GM12878 (cell line): ENCODE results near the gene GRK5.

Experiments used
- JUND ChIP-seq: IDR thresholded peaks from 2 replicates; pipeline ENCODE4 v1.6.1; 2012; ENCODE audit warnings: low read depth, mild to moderate bottlenecking, low read length, improper control_type of control experiment, moderate library complexity
- NR2C2 ChIP-seq: IDR thresholded peaks from 2 replicates; pipeline ENCODE4 v1.6.1; 2011; ENCODE audit warnings: borderline replicate concordance, low read depth; ENCODE audit not compliant: control insufficient read depth, insufficient read length
- TF ChIP-seq, protein P1 (sequence below): IDR thresholded peaks from 2 replicates; pipeline ENCODE4 v1.6.1; 2012; ENCODE audit warnings: improper control_type of control experiment, low read depth, low read length; ENCODE audit not compliant: insufficient replicate concordance

DNA sequence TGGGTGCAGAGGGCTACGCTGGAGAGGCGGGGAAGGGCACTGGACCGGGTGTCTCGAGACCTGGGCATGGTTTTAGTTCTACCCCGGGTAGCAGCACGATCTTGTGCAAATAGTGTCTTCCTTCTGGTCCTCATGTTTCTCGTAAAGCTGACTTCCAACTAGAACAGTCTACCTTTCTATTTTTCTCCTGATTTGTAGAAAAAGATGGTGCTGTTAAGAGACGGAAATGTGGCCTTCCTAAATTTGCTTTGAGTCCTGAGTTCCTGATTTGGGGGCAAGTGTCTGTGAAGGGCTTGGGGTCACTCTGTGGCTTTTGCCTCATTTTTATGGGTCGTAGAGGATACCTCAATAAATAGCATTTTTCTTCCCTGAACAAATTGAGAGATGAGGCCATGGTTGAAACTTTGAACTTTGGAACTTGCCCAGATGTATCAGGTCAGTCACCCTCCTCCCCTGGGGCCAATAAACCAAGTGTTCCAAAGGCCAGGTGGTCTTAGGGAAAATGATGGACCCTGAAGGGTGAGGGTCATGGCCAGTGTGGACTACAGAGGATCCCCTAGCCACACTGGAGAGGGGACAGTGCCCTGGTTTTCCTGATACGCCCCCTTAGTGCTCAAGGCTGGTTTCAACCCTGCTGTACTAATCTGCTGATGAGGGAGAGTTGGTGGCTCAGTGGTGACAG is 45.2 kb downstream of the GRK5 start:
- TF ChIP-seq, protein P1, sequence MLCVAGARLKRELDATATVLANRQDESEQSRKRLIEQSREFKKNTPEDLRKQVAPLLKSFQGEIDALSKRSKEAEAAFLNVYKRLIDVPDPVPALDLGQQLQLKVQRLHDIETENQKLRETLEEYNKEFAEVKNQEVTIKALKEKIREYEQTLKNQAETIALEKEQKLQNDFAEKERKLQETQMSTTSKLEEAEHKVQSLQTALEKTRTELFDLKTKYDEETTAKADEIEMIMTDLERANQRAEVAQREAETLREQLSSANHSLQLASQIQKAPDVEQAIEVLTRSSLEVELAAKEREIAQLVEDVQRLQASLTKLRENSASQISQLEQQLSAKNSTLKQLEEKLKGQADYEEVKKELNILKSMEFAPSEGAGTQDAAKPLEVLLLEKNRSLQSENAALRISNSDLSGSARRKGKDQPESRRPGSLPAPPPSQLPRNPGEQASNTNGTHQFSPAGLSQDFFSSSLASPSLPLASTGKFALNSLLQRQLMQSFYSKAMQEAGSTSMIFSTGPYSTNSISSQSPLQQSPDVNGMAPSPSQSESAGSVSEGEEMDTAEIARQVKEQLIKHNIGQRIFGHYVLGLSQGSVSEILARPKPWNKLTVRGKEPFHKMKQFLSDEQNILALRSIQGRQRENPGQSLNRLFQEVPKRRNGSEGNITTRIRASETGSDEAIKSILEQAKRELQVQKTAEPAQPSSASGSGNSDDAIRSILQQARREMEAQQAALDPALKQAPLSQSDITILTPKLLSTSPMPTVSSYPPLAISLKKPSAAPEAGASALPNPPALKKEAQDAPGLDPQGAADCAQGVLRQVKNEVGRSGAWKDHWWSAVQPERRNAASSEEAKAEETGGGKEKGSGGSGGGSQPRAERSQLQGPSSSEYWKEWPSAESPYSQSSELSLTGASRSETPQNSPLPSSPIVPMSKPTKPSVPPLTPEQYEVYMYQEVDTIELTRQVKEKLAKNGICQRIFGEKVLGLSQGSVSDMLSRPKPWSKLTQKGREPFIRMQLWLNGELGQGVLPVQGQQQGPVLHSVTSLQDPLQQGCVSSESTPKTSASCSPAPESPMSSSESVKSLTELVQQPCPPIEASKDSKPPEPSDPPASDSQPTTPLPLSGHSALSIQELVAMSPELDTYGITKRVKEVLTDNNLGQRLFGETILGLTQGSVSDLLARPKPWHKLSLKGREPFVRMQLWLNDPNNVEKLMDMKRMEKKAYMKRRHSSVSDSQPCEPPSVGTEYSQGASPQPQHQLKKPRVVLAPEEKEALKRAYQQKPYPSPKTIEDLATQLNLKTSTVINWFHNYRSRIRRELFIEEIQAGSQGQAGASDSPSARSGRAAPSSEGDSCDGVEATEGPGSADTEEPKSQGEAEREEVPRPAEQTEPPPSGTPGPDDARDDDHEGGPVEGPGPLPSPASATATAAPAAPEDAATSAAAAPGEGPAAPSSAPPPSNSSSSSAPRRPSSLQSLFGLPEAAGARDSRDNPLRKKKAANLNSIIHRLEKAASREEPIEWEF, result no peak
- no peak for TF ChIP-seq JUND
- TF ChIP-seq NR2C2, result no peak
